NCI-H2196 (cell line): Measurements from ENCODE around the gene WDR38.

Source experiments
- DNase-seq: peaks from one replicate; lab custom pipeline; 2025; ENCODE audit not compliant: unreplicated experiment; lab: John Stamatoyannopoulos, UW

WDR38 gene

GRCh38 chr9:124857533-124858162, 4.4 kb downstream of the WDR38 start:
- DNase-seq: no peak

- DNase-seq: no peak
Observed at GRCh38 chr9:124858330-124859046, 5.2 kb downstream of the WDR38 start.

GRCh38 chr9:124859803-124860581, 6.7 kb downstream of the WDR38 start:
- no peak for DNase-seq

GRCh38 chr9:124860582-124861341, 7.5 kb downstream of the WDR38 start:
- no peak for DNase-seq

GRCh38 chr9:124861342-124862229, 8.3 kb downstream of the WDR38 start, which contains the start of the genes ARPC5L and RPL35:
Gene ARPC5L (plus strand): TSS chr9:124862130. CDS start chr9:124869291, 7,161 bp downstream.
Gene RPL35 (minus strand): TSS chr9:124861957. CDS start chr9:124861912, 45 bp downstream.
- DNase-seq: peak; percentile 94

GRCh38 chr9:124863371-124863871, 10.2 kb downstream of the WDR38 start:
- DNase-seq: peak; percentile 50

GRCh38 chr9:124868511-124869465, 15.5 kb downstream of the WDR38 start:
- DNase-seq: peak; percentile 90

- DNase-seq: no peak
Observed at GRCh38 chr9:124869466-124869985, 16.3 kb downstream of the WDR38 start.

GRCh38 chr9:124869986-124870560, 16.8 kb downstream of the WDR38 start:
- peak; percentile 19 for DNase-seq

GRCh38 chr9:124870723-124871122, 17.5 kb downstream of the WDR38 start:
- no peak for DNase-seq

- DNase-seq: no peak
Observed at GRCh38 chr9:124871156-124871561, 17.9 kb downstream of the WDR38 start.

- no peak for DNase-seq
Observed at GRCh38 chr9:124873664-124874063, 20.4 kb downstream of the WDR38 start.

- no peak for DNase-seq
Observed at GRCh38 chr9:124875501-124875900, 22.2 kb downstream of the WDR38 start.

- no peak for DNase-seq
Observed at GRCh38 chr9:124877021-124877782, 23.9 kb downstream of the WDR38 start.

GRCh38 chr9:124878021-124878420, 24.8 kb downstream of the WDR38 start:
- DNase-seq: no peak

- no peak for DNase-seq
Observed at GRCh38 chr9:124878518-124878917, 25.3 kb downstream of the WDR38 start.

- DNase-seq: no peak
Observed at GRCh38 chr9:124879226-124879625, 26.0 kb downstream of the WDR38 start.
